Astrocyte (in vitro differentiated cells and primary cell): ENCODE measurements around the gene ANXA2.

Source experiments
- EZH2 ChIP-seq: IDR thresholded peaks from 2 replicates; pipeline ENCODE4 v1.6.1; 2012; ENCODE audit warnings: mild to moderate bottlenecking, low read length, inconsistent platforms; ENCODE audit not compliant: insufficient read depth
- TF ChIP-seq, protein P1 (sequence below): IDR thresholded peaks from 2 replicates; pipeline ENCODE4 v1.5.1; 2011; ENCODE audit warnings: low read depth, mild to moderate bottlenecking, inconsistent platforms, low read length, moderate library complexity; ENCODE audit not compliant: insufficient read depth

DNA sequence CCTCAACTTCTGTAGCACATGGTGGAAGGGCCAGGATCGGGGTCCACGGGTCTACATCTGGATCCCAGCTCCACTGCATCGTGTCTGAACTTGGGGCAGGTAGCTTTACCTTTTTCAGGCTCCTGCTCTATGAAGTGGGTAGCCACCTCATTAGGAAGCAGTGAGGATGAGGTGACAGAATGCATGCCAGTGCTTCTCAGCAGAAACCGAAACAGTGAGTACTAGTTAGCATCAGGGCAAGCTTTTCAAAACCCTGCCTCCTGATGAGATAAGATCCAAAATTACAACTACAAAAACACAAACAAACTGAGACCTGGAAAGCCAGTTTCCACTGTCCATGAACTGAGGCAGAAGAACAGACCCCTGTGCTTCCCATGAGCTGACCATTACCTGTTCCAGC is 77.4 kb downstream of the ANXA2 start:
- TF ChIP-seq, protein P1, sequence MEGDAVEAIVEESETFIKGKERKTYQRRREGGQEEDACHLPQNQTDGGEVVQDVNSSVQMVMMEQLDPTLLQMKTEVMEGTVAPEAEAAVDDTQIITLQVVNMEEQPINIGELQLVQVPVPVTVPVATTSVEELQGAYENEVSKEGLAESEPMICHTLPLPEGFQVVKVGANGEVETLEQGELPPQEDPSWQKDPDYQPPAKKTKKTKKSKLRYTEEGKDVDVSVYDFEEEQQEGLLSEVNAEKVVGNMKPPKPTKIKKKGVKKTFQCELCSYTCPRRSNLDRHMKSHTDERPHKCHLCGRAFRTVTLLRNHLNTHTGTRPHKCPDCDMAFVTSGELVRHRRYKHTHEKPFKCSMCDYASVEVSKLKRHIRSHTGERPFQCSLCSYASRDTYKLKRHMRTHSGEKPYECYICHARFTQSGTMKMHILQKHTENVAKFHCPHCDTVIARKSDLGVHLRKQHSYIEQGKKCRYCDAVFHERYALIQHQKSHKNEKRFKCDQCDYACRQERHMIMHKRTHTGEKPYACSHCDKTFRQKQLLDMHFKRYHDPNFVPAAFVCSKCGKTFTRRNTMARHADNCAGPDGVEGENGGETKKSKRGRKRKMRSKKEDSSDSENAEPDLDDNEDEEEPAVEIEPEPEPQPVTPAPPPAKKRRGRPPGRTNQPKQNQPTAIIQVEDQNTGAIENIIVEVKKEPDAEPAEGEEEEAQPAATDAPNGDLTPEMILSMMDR: no peak
- TF ChIP-seq EZH2: no peak
